ENCODE data around the gene DLGAP3. TPM values are rescaled to one million over a fixed set of nuclear protein-coding genes. Genes with fewer than 3 reads are reported as not detected.

The DLGAP3 gene
- total RNA-seq, 4 donors from 2014 or later: 0.15 TPM; not detected in 3

DNA sequence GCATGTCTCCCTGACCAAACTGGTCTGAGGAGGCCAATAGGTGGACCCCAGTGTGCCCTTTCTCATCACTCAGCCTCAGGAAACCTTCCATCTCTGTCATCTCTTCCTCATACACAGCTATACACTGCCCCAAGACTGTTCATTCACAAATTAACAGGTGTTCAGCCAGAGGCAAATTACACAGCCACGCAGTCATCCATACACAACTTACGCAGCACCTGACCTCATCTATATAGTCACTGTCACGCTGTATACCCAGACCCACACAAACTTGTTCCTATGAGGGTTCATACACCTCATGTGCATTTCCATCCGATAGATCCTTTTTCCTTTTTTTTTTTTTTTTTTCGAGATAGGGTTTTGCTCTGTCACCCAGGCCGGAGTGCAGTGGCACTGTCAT lies 12.4 kb downstream of the DLGAP3 start:
- Histone ChIP-seq H3K36me3 (no peaks in the 10 kb centered on the region), H3K27ac (no peak overlapping the region), H3K4me1 (no peaks in the 10 kb centered on the region), H3K27me3 (peaks cover 12% of the 10 kb centered on the region in 3 donors), H3K4me3 (no peak overlapping the region), H3K9me3 (no peaks in the 10 kb centered on the region)
- ATAC-seq (no peak), DNase-seq (no peak)
- TF ChIP-seq POLR2A (IDR thresholded peaks at IDR 0.05) (no peak), CTCF (IDR thresholded peaks at IDR 0.05 in 4 of 5, conservative IDR thresholded peaks at IDR 0.05 in 1 of 5) (no peak)
- in situ Hi-C loops (cut with MboI; ENCODE audit: low sequenced_read_pairs in 4 of 4): no loop called here
- intact Hi-C loops (cut with DNase I; ENCODE audit: low total_unique reads): no loop called here

- no peak for ATAC-seq
Measured at GRCh38 chr1:34916104-34916503, 13.3 kb downstream of the DLGAP3 start.

GRCh38 chr1:34915521-34915920 lies 13.9 kb downstream of the DLGAP3 start:
- H3K36me3 ChIP-seq: no peaks in the 10 kb centered on the region
- DNase-seq (no peak), ATAC-seq (no peak)
- in situ Hi-C loops (cut with MboI; ENCODE audit: low sequenced_read_pairs in 4 of 4) (no loop called here), intact Hi-C loops (cut with DNase I; ENCODE audit: low total_unique reads) (no loop called here)
- H3K27me3 ChIP-seq: peaks cover 7 to 12% (median 9%) of the 10 kb centered on the region in 3 donors
- TF ChIP-seq CTCF (IDR thresholded peaks at IDR 0.05 in 4 of 5, conservative IDR thresholded peaks at IDR 0.05 in 1 of 5) (no peak), POLR2A (IDR thresholded peaks at IDR 0.05) (no peak)
- H3K27ac ChIP-seq: no peak overlapping the region
- H3K4me3 ChIP-seq: no peak overlapping the region
- no peaks in the 10 kb centered on the region for H3K9me3 ChIP-seq
- H3K4me1 ChIP-seq: no peaks in the 10 kb centered on the region

More at GRCh38 chr1:34916104-34916503, 13.3 kb downstream of the DLGAP3 start:
- Histone ChIP-seq H3K9me3 (no peaks in the 10 kb centered on the region), H3K27ac (no peak overlapping the region), H3K27me3 (peaks cover 7 to 12% (median 9%) of the 10 kb centered on the region in 3 donors), H3K4me3 (no peak overlapping the region), H3K4me1 (no peaks in the 10 kb centered on the region), H3K36me3 (no peaks in the 10 kb centered on the region)
- intact Hi-C loops (cut with DNase I; ENCODE audit: low total_unique reads): no loop called here
- in situ Hi-C loops (cut with MboI; ENCODE audit: low sequenced_read_pairs in 4 of 4): no loop called here
- DNase-seq: no peak
- TF ChIP-seq POLR2A (IDR thresholded peaks at IDR 0.05) (no peak), CTCF (IDR thresholded peaks at IDR 0.05 in 4 of 5, conservative IDR thresholded peaks at IDR 0.05 in 1 of 5) (no peak)

- in situ Hi-C loops (cut with MboI; ENCODE audit: low sequenced_read_pairs in 4 of 4) (no loop called here), intact Hi-C loops (cut with DNase I; ENCODE audit: low total_unique reads) (no loop called here)
- no peak overlapping the region for H3K27ac ChIP-seq
- ATAC-seq (no peak), DNase-seq (no peak)
- TF ChIP-seq CTCF (IDR thresholded peaks at IDR 0.05 in 4 of 5, conservative IDR thresholded peaks at IDR 0.05 in 1 of 5): no peak
- no peak for TF ChIP-seq POLR2A (IDR thresholded peaks at IDR 0.05)
- H3K4me3 ChIP-seq: no peak overlapping the region
- H3K4me1 ChIP-seq: no peaks in the 10 kb centered on the region
- H3K36me3 ChIP-seq: no peaks in the 10 kb centered on the region
- H3K27me3 ChIP-seq: peaks cover 4 to 11% (median 6%) of the 10 kb centered on the region in 3 donors
- no peaks in the 10 kb centered on the region for H3K9me3 ChIP-seq
Measured at GRCh38 chr1:34914958-34915357, 14.5 kb downstream of the DLGAP3 start.

- no peak overlapping the region for H3K27ac ChIP-seq
- in situ Hi-C loops (cut with MboI; ENCODE audit: low sequenced_read_pairs in 4 of 4): no loop called here
- DNase-seq (no peak), ATAC-seq (no peak)
- TF ChIP-seq POLR2A (IDR thresholded peaks at IDR 0.05): no peak
- TF ChIP-seq CTCF (IDR thresholded peaks at IDR 0.05 in 4 of 5, conservative IDR thresholded peaks at IDR 0.05 in 1 of 5): no peak
- no peaks in the 10 kb centered on the region for H3K9me3 ChIP-seq
- no peaks in the 10 kb centered on the region for H3K4me1 ChIP-seq
- intact Hi-C loops (cut with DNase I; ENCODE audit: low total_unique reads): no loop called here
- peaks cover 0 to 3% (median 0%) of the 10 kb centered on the region in 3 donors for H3K27me3 ChIP-seq
- no peak overlapping the region for H3K4me3 ChIP-seq
- H3K36me3 ChIP-seq: no peaks in the 10 kb centered on the region
Measured at GRCh38 chr1:34911465-34911864, 18.0 kb downstream of the DLGAP3 start.
